COLO668 (cell line): ENCODE data around the gene FBXO34.

Source experiments
- DNase-seq: peaks from one replicate; lab custom pipeline; 2025; ENCODE audit not compliant: unreplicated experiment; lab: John Stamatoyannopoulos, UW

Gene FBXO34

DNA sequence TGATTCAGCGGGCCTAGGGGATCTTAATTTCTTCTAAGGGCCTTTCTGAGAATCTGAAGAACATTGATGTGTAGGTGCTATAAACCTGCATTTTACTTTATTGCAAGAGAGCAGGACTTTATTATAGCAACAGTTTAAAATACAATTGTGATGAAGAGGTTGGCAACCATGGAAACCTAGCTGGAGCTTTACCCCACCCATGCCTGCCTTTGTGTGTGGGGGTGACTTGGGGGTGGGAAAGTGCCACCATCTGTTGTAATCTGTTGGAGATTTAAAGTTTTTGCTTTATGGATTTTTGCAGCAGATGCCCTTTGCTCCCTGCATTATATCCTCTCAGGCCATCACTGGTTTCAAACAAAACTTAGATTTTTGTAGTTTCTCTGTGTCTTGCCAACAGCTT, 75.8 kb downstream of the FBXO34 start:
- no peak for DNase-seq

DNA sequence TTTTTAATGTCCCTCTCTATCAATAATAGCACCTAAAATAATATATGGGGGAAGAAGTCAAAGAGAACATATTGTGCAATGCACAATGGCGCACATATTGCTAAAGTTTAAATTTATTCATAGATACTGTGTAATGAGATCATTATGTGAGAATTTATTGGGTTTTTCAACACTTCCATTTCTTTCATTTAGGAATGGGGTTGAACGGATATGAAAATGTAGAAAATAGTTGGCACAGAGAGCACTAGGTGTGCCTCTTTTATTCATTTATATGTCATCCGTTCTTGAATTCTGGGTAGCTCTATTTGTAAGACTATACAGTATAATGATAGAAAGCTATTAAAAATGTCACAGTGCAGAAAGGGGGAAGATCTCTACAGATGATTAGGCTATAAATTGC, 76.5 kb downstream of the FBXO34 start:
- no peak for DNase-seq

DNA sequence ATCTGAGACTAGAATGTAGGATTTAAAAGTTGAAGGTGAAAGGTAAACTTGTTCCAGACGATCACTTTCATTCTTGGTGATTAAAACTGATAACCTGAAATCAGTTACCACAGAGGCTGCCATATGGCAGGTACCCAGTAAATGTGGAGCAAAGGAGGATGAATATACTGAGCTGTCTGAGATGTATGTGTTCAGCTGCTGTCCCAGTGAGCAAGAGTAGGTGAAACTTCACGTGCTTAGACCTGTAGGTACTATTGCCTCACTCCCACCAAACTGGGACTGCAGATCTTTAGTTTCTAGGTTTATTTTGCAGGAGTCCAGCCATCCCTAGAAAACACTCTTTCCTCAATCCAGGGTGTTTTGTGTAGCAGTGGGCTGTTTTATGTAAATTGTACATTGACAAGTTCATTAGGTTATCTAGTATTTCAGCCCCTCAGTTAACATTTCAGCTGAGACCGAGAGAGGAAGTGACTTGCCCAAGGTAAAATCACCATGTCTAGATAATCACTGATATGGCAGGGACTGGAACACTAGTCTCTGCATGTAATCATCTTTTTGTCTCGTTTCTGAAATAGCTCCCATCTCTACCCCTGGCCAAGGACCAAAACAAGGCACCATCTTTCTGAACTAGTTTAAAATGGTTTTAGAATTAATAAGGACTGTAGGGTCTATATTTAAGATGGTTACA, 77.7 kb downstream of the FBXO34 start:
- DNase-seq, result no peak

DNA sequence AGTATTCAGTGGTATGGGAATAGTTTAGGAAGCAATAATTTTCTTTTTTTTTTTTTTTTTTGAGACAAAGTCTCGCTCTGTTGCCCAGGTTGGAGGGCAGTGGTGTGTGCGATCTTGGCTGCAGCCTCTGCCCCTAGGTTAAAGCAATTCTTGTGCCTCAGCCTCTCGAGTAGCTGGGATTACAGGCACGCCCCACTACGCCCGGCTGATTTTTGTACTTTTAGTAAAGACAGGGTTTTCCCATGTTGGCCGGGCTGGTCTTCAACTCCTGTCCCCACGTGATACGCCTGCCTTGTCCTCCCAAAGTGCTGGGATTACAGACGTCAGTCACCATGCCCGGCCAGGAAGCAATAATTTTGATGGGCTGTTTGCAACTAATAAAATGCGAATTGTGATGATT, 78.3 kb downstream of the FBXO34 start:
- DNase-seq, result no peak

DNA sequence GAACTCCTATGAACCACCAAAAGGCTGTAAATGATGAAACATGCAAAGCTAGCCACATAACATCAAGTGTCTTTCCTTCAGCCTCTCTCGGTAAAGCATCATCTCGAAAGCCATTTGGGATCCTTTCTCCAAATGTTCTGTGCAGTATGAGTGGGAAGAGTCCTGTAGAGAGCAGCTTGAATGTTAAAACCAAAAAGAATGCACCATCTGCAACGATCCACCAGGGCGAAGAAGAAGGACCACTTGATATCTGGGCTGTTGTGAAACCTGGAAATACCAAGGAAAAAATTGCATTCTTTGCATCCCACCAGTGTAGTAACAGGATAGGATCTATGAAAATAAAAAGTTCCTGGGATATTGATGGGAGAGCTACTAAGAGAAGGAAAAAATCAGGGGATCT, 79.2 kb downstream of the FBXO34 start:
- no peak for DNase-seq

DNA sequence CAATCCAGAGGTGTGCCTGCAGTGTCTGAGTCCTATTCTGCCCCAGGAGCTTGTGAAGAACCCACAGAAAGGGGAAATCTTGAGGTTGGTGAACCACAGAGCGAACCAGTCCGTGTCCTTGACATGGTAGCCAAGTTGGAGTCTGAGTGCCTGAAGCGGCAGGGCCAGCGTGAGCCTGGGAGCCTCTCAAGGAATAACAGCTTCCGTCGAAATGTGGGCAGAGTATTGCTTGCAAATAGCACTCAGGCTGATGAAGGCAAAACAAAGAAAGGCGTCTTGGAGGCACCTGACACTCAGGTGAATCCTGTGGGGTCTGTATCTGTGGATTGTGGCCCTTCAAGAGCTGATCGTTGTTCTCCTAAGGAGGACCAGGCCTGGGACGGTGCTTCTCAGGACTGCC, 79.9 kb downstream of the FBXO34 start:
- DNase-seq, result no peak

DNA sequence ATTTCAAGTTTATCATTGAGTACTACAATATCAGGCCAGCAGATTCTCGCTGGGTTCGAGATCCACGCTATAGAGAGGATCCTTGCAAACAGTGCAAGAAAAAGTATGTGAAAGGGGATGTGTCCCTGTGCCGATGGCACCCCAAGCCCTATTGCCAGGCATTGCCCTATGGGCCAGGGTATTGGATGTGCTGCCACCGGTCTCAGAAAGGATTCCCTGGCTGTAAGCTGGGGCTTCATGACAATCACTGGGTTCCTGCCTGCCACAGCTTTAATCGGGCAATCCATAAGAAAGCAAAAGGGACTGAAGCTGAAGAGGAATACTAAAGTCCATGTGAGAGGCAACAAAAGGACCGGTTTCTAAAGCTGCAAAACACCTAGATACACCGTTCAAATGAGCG, 81.0 kb downstream of the FBXO34 start:
- DNase-seq, result no peak

DNA sequence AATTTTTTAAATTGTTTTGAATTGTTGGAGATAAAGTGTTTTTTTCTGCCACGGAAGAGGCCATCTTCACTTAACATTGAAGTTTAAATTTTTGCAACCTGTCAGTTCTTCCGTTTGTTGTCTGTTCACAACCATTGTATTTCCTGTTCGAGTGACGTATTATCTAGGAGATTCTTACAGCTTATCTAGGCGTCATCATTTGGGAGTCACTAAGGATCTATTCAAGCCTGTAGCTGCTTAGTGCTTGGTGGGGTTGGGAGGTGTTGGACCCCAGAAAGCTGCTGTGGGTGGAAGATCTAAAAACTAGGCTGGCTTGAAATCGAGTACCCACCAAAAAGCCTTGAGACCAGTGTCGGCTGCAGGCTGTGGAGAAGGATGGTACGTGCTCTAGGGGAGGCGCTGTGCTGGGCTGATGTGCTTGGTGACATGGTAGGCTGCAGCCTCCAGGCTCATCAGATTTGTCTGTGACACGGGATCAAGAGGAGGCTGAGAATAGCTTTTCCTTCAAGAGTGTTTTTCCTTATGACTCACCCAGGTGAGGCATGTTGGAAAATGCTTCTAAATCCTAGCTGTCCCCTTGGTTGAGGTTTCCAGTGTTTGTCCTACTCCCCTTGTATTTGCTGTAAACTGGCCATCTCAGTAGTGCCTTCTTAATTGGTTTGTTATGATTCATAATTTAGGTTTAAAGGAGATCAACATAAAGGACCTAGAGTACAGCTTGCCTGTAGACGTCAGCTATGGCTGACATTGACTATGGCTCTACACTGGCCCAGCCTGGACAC, 82.7 kb downstream of the FBXO34 start:
- DNase-seq, result no peak

DNA sequence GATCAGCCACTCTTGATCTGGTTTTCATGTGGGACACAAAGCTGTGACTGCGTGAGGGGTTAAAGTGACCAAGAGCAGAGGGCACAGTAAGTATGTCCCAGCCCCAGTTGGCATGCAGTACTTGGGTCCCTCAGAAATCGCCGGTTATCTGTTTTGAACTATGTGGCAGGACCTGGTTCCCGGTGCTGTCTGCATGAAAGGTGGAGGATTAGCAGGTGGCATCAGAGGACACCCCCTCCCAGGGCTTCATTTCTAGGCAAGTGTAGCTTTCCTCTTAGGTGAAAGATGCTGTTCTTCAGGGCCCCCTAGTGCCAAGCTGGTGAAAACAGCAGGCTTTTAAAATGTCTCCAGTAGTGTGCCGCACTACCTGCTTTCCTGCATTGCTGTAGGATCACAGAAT, 83.3 kb downstream of the FBXO34 start:
- DNase-seq, result peak; percentile 64

DNA sequence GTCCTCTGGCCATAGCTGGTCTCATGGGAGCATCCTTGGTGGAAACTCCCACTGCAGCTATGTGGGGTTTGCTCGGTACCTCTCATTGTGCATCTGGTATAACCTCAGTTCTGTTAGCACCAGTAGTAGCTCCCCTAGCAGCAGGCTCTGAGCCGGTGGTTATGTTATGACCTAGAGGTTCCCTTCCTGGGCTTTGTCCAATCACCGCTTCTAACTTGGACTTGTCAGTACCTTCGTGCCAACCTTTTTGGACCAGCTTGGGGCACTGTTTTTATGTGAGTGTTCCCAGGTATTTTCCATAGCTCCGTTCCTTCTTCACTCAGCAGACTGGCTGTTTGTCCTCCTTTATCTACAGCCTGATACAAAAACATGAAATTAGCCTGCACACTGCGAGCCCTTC, 84.7 kb downstream of the FBXO34 start:
- DNase-seq, result no peak

DNA sequence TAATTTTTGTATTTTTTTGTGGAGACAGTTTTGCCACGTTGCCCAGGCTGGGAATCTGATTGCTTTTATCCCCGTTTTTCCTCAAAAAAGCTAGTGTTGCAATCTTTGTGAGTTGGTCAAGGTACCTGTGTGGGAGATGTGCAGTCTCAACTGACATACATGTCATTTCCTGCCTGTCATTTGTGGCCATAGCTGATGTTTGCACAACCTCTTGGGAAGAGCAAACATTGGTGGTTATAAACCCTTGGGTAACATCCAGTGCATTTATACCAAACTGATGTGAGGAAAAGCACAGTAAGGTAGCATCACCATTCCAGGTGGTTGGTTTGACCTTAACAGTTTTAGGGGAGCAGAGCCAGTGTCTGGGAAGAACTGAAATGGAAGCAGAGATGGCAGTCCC, 85.7 kb downstream of the FBXO34 start:
- peak; percentile 52 for DNase-seq

DNA sequence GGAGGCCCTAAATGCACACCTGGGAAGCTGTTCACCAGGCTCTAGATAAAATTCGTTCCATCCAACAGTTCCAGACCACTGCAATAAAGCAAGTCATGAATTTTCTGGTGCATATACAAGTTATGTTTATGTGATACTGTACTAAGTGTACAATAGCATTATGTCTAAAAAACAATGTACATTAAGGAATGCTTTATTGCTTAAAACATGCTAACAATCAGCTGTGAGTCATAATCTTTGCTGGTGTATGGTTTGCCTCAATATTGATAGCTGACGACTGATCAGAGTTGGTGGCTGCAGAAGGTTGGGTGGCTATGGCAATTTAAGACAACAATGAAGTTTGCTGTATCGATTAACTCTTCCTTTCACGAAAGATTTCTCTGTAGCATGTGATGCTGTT, 88.1 kb downstream of the FBXO34 start:
- DNase-seq, result no peak

DNA sequence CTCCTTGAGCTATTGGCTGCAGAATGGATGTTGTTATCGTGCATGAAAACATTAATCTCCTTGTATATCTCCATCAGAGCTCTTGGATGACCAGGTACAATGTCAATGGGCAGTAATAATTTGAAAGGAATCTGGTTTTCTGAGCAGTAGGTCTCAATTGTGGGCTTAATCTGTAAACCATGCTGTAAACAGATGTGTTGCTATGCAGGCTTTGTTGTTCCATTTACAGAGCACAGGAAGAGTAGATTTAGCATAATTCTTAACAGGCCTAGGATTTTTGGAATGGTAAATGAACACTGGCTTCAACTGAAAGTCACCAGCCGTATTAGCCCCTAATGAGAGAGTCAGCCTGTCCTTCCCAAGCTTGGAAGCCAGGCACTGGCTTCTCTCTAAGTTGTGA, 90.0 kb downstream of the FBXO34 start:
- no peak for DNase-seq

DNA sequence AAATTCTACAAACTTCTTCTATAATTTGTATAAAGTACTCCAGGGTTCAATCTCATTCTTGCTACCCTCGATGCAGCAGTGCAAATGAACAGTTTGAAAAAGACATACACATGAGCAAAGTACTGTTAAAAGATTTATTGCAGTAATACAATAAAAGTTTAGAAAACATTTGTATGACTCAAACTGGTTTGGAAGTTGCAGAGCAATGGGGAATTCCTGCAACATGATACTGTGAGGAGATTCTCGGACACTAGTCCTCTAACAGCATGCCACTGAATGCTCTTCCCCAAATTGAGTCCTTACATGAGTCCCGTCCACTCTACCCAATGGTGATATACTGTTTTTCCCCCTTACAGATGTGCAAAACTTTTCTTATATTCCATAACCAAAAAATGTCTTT, 95.0 kb downstream of the FBXO34 start:
- DNase-seq, result no peak

DNA sequence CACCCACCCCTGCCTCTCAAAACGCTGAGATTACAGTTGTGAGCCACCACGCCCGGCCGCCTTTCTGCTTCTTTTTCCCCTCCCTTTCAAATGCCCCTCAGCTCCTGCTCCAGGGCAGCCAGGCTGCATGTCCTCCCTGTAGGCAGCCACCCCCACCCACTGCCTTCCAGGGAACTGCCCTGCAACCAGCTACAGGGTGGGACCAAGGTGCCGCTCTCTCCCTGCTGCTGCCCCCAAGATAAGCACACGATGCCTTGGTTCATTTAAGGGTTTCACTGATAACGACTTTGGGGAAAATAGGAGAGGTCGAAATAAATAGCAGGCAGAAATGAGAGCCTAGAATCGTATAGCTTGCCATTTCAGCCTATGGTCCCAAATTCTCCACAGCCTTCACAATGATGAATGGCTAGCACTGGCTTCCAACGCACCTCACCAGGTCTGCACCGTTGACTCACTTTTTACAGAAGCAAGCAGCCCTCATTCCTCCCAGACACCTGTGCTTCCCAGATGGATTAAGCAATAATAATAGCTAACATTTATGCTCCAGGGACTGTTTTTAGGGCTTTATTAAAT, 99.7 kb downstream of the FBXO34 start:
- no peak for DNase-seq

DNA sequence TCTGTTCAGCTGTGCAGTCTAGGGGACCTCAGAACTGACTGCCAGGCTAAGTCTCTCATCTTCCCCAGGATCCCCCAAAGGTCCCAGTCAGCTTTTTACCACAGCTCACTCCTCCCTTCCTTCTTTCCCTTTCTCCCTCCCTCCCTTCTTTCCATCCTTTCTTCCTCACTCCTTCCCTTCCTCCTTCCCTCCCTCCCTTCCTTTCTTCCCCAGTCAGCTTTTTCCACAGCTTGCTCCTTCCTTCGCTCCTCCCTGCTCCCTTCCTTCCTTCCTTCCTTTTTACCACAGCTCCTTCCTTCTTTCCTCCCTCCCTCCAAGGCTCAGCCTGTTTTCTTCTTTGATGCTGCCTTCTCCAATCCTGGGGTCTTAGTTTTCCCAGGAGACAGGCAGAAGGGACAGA, 101.2 kb downstream of the FBXO34 start:
- DNase-seq, result no peak

DNA sequence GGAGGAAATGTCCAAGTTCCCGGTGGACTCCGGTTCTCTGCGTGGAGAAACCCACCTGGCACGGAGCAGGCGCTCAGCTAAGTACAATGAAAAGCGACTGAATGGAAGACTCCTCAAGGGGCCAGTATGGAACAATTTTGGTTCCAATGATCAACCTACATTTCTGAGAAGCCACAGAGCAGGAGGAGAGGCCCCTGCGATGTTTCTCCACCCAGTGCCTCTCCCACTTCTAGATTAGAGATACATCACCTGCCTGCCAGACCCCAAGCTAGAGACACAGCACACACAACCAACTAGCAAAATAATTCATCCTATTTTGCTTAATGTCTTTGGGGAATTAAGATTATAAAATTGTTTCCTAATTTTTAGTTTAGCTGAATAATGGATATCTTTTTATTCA, 101.6 kb downstream of the FBXO34 start:
- DNase-seq, result no peak

DNA sequence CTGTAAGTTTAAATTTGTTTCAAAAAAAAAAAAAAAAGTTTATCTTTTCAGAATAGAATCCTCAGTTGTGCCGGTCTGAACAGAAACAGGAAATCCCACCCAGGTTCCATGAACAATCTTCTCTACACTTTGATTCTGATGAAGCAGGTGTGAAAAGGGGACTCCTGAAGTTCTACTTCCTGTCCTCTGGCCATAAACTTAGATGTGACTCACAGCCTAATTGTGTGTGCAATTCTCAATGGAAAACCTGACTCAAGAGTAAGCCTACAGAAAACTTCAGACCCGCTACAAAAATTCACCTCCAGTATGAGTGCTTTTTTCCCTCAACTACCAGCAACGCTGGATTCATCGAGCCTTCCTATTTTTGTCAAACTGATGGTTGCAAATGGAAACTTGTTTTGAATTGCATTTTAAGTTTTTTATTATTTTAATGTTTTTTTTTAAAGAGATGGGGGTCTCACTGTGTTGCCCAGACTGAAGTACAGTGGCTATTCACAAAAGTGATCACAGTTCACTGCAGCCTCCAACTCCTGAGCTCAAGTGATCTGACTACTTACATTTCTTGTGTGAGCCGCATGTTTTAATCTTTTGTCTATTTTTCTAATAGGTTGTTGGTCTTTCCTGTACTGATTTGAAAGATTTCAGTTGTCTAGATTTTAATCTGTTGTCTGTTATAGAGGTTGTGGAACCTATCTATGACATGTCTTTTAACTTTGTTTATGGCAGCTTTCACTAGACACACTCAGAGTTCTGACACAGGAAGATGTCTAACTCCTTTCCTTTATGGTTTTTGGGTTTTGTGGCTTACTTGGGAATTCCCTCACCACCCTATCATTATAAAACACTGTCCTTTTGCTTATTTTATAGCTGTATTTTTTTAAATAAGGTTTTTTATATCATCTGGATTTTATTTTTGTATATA, 102.8 kb downstream of the FBXO34 start:
- no peak for DNase-seq

DNA sequence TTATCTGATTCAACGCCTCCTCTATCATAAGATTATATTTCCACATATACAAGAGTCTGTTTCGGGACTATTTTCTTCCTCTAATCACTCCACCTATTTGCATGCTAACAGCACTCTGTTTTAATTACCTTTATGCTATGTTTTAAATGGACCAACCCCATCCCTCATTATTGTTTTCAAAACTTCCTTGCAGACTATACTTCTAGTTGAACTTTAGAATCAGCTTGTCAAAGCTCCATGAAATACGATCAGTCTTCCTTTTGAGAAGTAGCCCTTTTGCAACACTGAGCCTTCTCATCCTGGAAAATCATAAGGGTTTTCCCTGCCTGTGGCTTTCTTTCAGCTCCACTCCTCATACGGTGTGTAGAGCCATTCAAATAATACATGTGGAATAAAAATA, 103.5 kb downstream of the FBXO34 start:
- no peak for DNase-seq

DNA sequence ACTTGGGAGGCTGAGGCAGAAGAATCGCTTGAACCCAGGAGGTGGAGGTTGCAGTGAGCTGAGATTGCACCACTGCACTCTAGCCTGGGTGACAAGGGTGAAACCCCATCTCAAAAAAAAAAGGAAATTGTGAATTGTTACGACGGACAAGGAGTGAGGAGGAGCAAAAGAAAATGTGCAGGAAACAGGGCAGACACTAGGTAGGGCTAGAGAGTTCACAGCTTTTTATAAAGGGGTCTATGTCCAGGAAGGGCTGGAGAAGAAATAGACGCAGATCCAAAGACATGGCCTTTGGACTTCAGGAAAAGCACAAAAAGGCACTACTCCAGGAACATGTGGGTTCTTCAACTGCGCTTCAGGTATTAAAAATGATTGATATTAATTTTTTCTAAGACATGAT, 106.0 kb downstream of the FBXO34 start:
- DNase-seq, result no peak

DNA sequence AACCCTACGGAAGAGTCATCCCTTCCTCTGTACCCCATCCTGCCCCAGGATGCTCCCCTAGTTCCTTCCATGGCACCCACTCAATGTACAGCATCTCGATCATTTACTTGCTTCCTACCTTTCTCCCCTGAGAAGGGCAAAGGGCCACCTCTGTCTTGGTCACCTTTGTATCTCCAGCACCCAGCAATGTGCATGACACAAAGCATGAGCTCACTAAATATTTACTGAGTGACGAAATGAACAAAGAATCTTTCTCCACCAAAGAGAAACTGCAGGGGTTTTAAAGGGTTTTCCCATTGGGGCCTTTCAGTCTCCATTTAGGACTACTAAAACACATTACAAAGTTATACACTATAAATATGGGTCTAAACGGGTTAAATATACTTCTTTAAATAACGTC, 109.8 kb downstream of the FBXO34 start:
- no peak for DNase-seq
